Kidney epithelial cell (primary cell): Measurements from ENCODE around the gene WDR90. TPM values are rescaled to one million over a fixed set of nuclear protein-coding genes. Genes with fewer than 3 reads are reported as not detected.
"Not testable (repeated sequence)": the region's sequence is repeated elsewhere in the genome, so short reads cannot be mapped to it uniquely, and the experiment has no call there.

Source experiments
- DNase-seq: peaks from one replicate; pipeline ENCODE4 v3.0.0-alpha.2; 2010; ENCODE audit warnings: low read depth
- H3K27me3 ChIP-seq: 2 replicates; pipeline ENCODE4 v1.6.0; 2011; ENCODE audit warnings: low read length; ENCODE audit not compliant: control insufficient read depth, insufficient read depth
- H3K36me3 ChIP-seq: 2 replicates; pipeline ENCODE4 v1.5.1; 2011; ENCODE audit warnings: low read length; ENCODE audit not compliant: control insufficient read depth, insufficient read depth
- H3K4me3 ChIP-seq: 2 replicates; pipeline ENCODE4 v1.5.1; 2011; ENCODE audit warnings: low read depth, mild to moderate bottlenecking, control low read depth, low read length
- total RNA-seq: library from RNA; depleted of rRNA; stranded (reverse); fragments of >200 nt; gene quantifications from 2 replicates; pipeline ENCODE4 v1.2.3, GENCODE V29; 2015
- TF ChIP-seq, protein P1 (sequence below): IDR thresholded peaks from 2 replicates; pipeline ENCODE4 v1.5.1; 2011; ENCODE audit warnings: mild to moderate bottlenecking, moderate library complexity, low read length, control low read depth, inconsistent platforms; ENCODE audit not compliant: insufficient read depth, poor library complexity, severe bottlenecking

Gene WDR90
- total RNA-seq, 1 donor from 2014 or later: 17.0 TPM

DNA sequence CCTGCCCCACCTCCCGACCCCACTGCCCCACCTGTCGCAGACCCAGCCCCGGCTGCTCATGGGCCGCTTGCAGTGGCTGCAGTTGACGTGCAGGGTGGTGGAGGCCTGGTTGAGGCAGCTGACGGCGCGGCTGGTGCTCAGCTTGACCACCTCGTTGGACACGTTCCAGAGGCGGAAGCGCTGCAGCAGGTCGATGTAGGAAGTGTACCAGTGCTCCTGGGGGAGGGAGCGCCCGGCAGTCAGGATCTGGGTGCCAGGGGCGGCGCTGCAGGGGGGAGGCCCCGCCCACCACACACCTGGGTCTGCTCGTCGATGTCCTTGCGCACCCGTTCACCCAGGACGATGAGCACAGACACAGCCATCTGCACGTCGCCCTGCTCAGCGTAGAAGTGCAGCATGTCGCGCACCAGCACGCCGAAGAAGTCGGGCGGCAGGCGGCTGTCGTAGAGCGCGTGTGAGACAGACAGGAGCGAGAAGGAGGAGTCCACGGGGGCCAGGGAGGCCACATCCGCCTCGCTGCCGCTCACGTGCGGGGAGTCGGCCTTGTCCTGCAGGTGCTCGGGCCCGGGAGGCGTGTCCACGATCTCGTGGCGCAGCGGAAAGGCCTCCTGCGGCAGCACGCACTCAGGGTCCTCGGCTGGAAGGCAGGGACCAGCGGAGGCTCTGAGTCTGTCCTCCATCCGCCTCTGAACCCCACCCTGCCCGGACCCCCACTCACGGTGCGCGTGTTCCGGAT lies 36.0 kb downstream of the WDR90 start:
- TF ChIP-seq, protein P1, sequence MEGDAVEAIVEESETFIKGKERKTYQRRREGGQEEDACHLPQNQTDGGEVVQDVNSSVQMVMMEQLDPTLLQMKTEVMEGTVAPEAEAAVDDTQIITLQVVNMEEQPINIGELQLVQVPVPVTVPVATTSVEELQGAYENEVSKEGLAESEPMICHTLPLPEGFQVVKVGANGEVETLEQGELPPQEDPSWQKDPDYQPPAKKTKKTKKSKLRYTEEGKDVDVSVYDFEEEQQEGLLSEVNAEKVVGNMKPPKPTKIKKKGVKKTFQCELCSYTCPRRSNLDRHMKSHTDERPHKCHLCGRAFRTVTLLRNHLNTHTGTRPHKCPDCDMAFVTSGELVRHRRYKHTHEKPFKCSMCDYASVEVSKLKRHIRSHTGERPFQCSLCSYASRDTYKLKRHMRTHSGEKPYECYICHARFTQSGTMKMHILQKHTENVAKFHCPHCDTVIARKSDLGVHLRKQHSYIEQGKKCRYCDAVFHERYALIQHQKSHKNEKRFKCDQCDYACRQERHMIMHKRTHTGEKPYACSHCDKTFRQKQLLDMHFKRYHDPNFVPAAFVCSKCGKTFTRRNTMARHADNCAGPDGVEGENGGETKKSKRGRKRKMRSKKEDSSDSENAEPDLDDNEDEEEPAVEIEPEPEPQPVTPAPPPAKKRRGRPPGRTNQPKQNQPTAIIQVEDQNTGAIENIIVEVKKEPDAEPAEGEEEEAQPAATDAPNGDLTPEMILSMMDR: no peak
- H3K36me3 ChIP-seq: peaks cover 1% of the 10 kb centered on the region

DNA sequence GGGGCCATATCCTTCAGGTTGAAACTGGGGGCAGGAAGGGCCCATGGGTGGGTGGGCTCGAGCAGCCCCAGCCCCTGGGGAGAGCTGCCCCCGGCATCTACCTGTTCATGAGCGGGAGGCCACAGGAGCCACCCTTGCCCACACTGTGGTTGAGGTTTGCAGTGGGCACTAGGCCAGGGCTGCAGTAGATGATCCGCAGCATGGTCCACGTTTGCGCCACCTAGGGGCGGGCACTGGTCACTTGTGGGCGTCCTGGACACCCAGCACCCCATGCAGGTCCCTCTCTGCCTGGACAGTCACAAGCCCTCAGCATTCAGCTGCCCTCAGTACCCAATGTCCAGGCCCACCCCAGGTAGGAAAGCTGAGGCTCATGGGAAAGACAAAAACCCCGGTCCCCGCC lies 36.8 kb downstream of the WDR90 start:
- peaks cover 1% of the 10 kb centered on the region for H3K36me3 ChIP-seq
- DNase-seq: no peak
- TF ChIP-seq, protein P1: peak; percentile 57
- H3K4me3 ChIP-seq: no peak overlapping the region
- no peaks in the 10 kb centered on the region for H3K27me3 ChIP-seq

More for the DNA sequence above, 36.0 kb downstream of the WDR90 start:
- no peak for DNase-seq
- H3K4me3 ChIP-seq: peak overlapping the region; percentile 81
- H3K27me3 ChIP-seq: no peaks in the 10 kb centered on the region

DNA sequence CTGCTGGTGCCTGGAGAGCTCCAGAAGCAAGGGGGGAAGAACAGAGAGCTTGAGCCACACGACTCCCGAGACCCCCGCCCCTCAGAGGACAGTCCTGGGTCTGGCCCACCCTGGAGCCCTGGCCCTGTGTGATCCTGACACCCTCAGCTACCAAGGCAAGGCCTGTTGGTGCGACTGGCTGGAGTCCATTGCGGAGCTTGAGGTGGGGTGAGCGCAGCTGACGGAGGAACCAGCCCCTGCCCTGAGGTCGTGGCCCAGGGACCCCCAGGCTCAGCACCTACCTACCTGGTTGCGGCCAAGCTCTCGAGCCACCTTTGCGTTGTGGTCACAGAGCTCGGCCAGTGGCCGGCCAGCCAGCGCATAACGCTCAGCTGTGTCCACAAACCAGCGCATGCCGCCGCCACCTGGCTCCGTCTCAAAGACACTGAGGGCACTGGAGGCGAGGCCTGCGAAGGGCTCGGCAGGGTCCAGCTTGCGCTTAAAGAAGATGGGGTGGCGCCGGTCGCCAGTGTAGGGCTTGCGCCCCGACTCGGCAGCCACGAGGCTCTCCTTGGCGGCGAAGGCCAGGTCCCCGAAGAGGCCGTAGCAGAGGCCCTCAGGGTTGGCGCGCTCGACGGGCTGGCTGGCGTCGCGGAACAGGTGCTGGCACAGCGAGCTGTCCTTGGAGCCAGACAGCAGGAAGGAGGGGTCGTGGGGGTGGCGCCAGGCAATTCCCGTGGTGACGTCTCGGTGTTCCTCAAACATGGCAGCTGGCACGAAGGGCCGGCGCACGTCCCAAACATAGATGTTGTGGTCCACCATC lies 37.5 kb downstream of the WDR90 start:
- TF ChIP-seq, protein P1: no peak
- Histone ChIP-seq H3K27me3 (no peaks in the 10 kb centered on the region), H3K4me3 (no peak overlapping the region), H3K36me3 (peaks cover 1% of the 10 kb centered on the region)
- DNase-seq: no peak

DNA sequence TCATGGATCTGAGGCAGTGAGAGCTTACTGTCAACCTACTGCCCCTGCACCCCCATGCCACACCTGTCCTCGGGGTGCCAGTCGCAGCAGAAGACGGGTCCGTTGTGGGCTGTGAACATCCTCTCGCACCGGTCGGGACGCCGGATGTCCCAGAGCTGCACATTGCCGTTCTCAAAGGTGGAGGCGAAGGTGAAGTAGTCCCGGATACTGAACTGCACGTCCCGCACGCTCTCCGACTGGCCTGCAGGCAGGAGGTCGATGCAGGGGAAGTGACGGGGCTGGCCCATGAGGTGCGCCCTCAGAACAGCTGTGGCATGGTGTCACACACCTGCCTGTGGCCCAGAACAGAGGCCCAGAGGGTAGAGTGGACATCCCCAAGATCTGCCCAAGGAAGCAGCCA lies 38.3 kb downstream of the WDR90 start:
- Histone ChIP-seq H3K36me3 (peaks cover 1% of the 10 kb centered on the region), H3K27me3 (peaks cover 4% of the 10 kb centered on the region), H3K4me3 (no peak overlapping the region)
- TF ChIP-seq, protein P1: no peak
- DNase-seq: no peak

DNA sequence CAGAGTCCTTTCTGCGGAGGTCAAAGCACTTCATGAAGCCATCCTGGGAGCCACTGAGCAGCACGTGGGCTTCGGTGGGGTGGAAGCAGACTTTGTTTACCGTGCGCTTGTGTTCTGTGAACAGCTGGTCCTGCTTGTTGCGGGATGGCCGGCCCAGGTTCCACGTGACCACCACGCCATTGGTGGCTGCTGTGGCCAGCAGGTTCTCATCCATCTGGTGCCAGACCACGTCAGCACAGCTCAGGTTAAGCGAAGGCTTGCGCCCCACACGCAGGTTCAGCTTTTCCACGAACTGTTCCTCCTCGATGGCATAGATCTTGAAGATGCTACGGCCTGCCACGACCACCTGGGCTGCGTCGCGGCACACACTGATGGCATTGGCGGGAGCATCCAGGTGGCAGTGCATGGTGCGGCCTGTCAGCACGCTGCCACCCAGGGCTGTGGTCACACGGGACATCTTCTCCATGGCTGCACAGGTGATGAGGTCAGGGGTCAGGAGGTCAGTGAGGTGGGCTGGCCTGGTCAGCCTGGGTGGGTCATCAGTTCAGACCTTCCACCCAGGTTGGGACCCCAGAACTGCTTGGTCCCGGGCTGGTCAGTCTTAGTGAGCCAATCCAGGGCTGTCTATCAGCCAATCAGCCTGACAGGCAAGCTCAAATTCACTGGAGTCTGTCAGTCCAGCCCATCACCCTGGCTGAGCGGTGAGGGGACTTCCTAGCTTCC lies 40.2 kb downstream of the WDR90 start:
- TF ChIP-seq, protein P1: no peak
- peak overlapping the region; percentile 71 for H3K4me3 ChIP-seq
- DNase-seq: no peak
- H3K36me3 ChIP-seq: no peaks in the 10 kb centered on the region
- peaks cover 18% of the 10 kb centered on the region for H3K27me3 ChIP-seq

DNA sequence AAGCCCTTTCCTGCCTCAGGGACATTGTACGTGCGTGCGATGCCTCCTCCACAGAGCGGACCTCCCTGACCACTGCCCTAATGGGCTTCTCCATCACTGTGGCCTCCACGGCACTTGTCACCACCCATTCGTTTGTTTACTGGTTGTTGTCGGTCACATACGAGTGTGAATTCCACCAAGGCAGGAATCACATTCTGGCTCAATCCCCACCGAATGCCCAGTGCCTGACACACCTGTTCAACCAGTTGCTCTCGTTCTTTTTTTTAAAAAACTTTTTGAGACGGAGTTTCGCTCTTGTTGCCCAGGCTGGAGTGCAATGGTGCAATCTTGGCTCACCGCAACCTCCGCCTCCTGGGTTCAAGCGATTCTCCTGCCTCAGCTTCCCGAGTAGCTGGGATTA lies 42.1 kb downstream of the WDR90 start:
- H3K36me3 ChIP-seq, H3K4me3 ChIP-seq, DNase-seq: not testable (repeated sequence)
- H3K27me3 ChIP-seq: peaks cover 36% of the 10 kb centered on the region
